Measurements from ENCODE around the gene NEUROG1.
A peak's percentile ranks its signal among the peaks of the same experiment; 100 is the strongest.

NEUROG1 gene

GRCh38 chr5:135561266-135561665 is 25.5 kb upstream of the NEUROG1 start:
- DNase-seq, result no peak

GRCh38 chr5:135560858-135561257 is 25.1 kb upstream of the NEUROG1 start:
- peak; percentile 91 for DNase-seq

DNA sequence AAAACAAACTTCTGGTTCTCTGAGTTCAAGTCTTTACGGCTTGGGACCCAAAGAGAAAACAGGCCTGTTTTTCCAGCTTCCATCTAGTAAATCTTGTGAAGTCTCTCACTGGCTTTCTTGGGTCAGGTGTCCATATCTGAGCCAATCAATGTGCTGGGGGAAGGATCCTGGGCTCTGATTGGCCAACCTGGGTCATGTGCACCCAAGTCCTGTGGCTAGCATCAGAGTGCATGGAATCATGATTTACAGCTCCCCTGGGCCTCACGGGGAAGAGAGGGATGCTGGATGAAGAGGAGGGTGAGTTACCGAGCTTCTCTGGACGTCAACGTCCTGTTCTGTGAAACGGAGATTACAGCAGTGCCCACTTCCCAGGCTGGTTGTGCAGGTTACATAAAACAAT is 23.6 kb upstream of the NEUROG1 start:
- peak; percentile 46 for DNase-seq

DNA sequence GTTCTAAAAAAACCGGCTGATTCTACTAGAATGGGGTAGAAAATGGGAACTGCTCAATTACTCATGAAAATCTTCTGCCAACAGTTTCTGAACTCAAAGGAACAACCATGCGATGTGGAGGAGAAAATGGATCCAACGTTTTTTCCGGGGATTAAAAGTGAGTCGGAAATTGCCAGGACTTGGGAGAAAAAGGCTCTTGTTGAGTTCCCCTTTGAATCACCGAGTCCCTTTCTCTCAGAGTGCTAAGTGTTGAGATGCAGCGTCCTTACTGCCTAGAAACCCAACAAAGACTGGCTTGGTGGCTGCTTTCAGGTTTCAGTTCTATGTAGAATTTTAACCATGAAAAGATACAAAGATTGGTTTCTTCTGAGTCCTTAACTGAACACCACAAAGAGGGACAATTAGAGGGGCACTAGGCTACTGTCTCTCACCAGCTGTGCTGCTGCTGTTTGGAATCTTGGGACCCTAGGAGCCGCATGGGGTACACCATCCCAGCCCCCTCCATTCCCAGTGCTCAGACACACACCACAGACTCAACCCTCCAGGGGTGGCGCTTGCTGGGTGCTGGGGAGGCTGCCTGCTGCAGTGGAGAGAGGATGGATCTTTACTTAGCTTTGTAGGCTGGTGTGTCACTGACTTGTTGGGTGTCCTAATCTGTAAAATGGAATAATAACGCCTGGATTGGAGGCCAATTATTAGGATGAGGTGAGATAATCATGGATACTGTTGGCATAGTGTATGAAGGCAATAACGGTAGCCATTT is 21.5 kb upstream of the NEUROG1 start:
- DNase-seq, result no peak

GRCh38 chr5:135556620-135557019 is 20.9 kb upstream of the NEUROG1 start:
- no peak for DNase-seq

GRCh38 chr5:135555530-135555929 is 19.8 kb upstream of the NEUROG1 start:
- DNase-seq, result no peak

GRCh38 chr5:135553688-135554462 is 18.1 kb upstream of the NEUROG1 start:
- peak; percentile 84 for DNase-seq

GRCh38 chr5:135551593-135552447 is 16.1 kb upstream of the NEUROG1 start:
- peak; percentile 85 for DNase-seq

DNA sequence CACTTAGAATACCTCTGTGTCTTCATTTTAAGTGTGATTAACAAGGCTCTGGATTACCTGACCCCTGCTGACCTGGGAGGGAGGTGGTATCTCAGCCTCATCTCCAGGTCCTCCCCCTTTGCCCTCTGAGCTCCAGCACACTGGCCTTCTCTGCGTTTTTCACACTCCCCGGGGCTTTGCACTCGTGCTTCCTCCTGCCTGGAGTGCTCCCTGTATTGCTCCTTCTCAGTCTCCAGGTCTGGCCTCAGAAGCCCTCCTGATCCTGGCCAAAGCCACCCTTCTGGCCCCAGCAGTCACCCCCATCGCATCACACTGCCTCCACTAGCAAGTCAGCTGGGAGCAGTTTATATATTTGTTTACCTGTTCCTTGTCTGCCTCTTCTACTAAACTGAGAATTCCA is 13.6 kb upstream of the NEUROG1 start:
- DNase-seq, result no peak

DNA sequence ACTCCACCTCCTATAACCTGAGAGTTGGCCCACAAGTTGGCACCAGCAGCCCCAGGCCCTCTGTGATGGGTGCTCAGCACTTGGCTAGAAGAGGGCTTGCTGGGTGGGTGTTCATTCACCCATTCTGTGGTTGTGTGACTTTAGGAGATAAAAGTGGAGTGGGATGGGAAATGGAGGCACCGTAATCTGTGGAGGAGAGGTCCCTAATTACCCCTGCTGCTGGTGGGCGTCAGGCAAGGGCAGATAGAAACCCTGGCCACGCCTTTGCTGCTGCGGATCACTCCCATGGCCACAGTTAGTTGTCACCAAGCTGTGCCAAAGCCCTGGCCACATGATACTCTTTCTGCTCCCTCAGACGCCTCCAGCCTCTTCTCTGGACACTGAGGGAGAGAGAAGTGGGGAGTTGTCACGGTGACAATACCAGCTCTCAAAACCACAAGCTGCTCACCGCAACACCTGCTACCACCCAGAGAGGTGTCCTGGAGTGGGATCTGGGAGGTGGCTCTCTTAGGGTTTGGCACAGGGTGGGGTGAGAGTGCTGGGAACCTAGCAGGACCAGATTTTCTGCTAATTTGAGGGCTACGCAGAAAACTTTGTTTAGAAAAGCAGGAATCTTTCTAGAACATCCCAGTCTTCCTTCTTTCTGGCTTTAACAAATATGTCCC is 12.0 kb upstream of the NEUROG1 start:
- DNase-seq, result no peak

- DNase-seq, result peak; percentile 25
These were observed 11.1 kb upstream of the NEUROG1 start for GRCh38 chr5:135546912-135547311.

DNA sequence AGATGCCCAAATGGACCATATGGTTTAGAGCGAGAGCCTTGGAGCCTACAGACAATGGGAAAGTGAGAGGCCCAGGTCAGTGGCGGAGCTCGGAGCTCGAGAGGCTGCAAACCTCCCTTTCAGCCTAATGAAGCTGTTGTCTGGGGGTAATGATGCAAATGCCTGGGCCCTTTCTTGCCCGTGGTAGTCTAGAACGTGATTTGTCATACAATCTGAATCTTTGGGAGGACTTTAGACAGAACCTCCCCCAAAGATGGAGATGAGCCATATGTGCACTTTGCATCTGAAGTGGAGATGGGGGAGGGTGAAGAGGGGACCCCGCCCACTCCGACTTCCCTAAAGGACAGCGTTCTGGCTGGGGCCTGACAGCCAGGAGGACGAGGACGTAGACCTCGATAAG is 10.3 kb upstream of the NEUROG1 start:
- DNase-seq, result no peak

- no peak for DNase-seq
These were observed 9.3 kb upstream of the NEUROG1 start for GRCh38 chr5:135545099-135545498.

- DNase-seq, result no peak
These were observed 7.9 kb upstream of the NEUROG1 start for GRCh38 chr5:135543485-135544304.

GRCh38 chr5:135543001-135543484 is 7.3 kb upstream of the NEUROG1 start:
- DNase-seq, result no peak

- no peak for DNase-seq
These were observed 6.2 kb upstream of the NEUROG1 start for GRCh38 chr5:135541807-135542502.

GRCh38 chr5:135539430-135540005 is 3.8 kb upstream of the NEUROG1 start:
- no peak for DNase-seq

- DNase-seq, result no peak
These were observed 2.5 kb upstream of the NEUROG1 start for GRCh38 chr5:135538261-135538660.

DNA sequence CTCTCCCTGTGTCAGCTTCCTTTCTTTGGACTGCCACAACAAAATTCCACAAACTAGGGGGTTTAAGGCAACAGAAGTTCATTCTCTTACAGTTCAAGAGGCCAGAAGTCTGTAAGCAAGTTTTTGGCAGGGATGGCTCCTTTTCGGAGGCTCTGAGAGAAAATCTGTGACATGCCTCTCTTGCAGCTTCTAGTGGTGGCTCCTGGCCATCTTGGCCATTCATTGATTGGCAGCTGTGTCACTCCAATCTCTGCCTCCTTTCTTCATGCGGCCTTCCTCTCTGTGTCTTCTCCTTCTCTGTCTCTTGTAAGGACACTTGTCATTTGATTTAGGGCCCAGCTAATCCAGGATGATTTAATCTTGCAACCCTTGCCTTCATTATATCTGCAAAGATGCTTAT is 2.0 kb upstream of the NEUROG1 start:
- DNase-seq, result no peak

DNA sequence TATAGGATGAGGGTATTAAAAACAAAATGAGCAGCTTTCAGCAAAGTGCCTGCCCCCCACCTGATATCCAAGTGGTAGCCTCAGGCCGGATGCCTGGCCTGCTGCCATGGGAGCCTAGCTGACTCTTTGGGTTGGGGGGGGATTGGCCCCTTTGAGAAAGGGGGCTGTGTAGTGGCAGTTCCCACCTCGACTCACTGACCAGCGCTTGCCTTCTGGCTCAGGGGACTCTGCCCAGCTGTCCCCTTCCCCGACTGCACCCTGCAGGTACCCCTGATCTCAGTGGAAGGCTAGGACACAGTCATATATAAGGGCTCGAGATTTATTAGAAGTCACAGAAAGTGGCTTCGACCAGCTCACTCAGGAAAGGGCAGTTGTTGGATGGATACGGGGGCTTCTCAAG is 1.5 kb upstream of the NEUROG1 start:
- no peak for DNase-seq

DNA sequence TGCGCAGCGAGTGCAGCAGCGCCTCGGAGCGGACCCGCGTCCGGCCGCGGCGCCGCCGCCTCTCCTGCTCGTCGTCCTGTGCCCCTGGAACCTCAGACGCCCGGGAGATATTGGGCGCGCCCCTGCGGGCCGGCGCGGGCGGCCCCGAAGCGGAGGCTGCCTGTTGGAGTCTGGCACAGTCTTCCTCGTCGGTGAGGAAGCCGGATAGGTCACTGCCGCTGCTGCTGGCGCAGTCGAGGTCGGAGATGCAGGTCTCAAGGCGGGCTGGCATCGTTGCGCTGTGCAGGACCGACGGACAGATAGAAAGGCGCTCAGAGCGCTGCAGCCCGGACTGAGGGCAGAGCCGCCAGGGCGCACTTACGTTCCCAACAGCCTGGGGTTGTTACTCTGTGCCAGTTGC is 344 bp downstream of the NEUROG1 start:
- DNase-seq, result no peak

Measured in NCI-H69 (cell line).